ENCODE data around the gene C17orf67.

Gene C17orf67

GRCh38 chr17:56823848-56824247 is 9.9 kb downstream of the C17orf67 start:
- Histone ChIP-seq H3K36me3 (ENCODE audit: insufficient read depth, low read length) (no peaks in the 10 kb centered on the region), H3K9ac (ENCODE audit: low read depth, low read length) (no peak overlapping the region), H3K4me1 (ENCODE audit: insufficient read depth, low read length) (0 out of 2 replicates have a peak, but pooled peaks cover 3% of the 10 kb centered on the region), H3K9me3 (ENCODE audit: control insufficient read depth, insufficient read depth, low read length) (no peaks in the 10 kb centered on the region)

GRCh38 chr17:56822725-56823124 is 11.0 kb downstream of the C17orf67 start:
- no peaks in the 10 kb centered on the region for H3K36me3 ChIP-seq (ENCODE audit: insufficient read depth, low read length)

GRCh38 chr17:56821847-56822534 is 11.7 kb downstream of the C17orf67 start:
- no peak overlapping the region for H3K9ac ChIP-seq (ENCODE audit: low read depth, low read length)
- H3K9me3 ChIP-seq (ENCODE audit: control insufficient read depth, insufficient read depth, low read length), result no peaks in the 10 kb centered on the region
- H3K4me1 ChIP-seq (ENCODE audit: insufficient read depth, low read length), result 0 out of 2 replicates have a peak, but pooled peaks cover 3% of the 10 kb centered on the region
- no peaks in the 10 kb centered on the region for H3K36me3 ChIP-seq (ENCODE audit: insufficient read depth, low read length)

More at GRCh38 chr17:56822725-56823124, 11.0 kb downstream of the C17orf67 start:
- Histone ChIP-seq H3K9ac (ENCODE audit: low read depth, low read length) (no peak overlapping the region), H3K4me1 (ENCODE audit: insufficient read depth, low read length) (0 out of 2 replicates have a peak, but pooled peaks cover 3% of the 10 kb centered on the region), H3K9me3 (ENCODE audit: control insufficient read depth, insufficient read depth, low read length) (no peaks in the 10 kb centered on the region)

DNA sequence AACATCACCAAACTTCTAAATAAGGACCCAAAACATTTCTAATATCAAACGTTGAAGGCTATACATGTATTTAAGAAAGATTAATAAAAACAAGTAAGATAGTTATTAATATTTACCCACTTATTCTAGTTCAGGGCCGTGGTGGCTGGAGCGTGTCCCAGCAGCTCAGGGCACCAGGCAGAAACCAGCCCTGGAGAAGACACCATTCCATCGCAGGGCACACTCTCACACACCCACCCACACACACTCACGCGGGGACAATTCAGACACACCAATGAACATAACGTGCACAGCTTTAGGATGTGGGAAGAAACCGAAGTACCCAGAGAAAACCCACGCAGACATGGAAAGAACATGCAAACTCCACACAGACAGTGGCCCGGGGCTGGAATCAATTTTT is 13.5 kb downstream of the C17orf67 start:
- 0 out of 2 replicates have a peak, but pooled peaks cover 3% of the 10 kb centered on the region for H3K4me1 ChIP-seq (ENCODE audit: insufficient read depth, low read length)

GRCh38 chr17:56819431-56820145 is 14.1 kb downstream of the C17orf67 start:
- no peak overlapping the region; the same call in 1 of the 2 replicates for H3K9ac ChIP-seq (ENCODE audit: low read depth, low read length)
- H3K36me3 ChIP-seq (ENCODE audit: insufficient read depth, low read length), result no peaks in the 10 kb centered on the region
- no peaks in the 10 kb centered on the region for H3K9me3 ChIP-seq (ENCODE audit: control insufficient read depth, insufficient read depth, low read length)
- H3K4me1 ChIP-seq (ENCODE audit: insufficient read depth, low read length), result 0 out of 2 replicates have a peak, but pooled peaks cover 3% of the 10 kb centered on the region

More for the DNA sequence above, 13.5 kb downstream of the C17orf67 start:
- no peaks in the 10 kb centered on the region for H3K36me3 ChIP-seq (ENCODE audit: insufficient read depth, low read length)
- no peak overlapping the region for H3K9ac ChIP-seq (ENCODE audit: low read depth, low read length)
- no peaks in the 10 kb centered on the region for H3K9me3 ChIP-seq (ENCODE audit: control insufficient read depth, insufficient read depth, low read length)

DNA sequence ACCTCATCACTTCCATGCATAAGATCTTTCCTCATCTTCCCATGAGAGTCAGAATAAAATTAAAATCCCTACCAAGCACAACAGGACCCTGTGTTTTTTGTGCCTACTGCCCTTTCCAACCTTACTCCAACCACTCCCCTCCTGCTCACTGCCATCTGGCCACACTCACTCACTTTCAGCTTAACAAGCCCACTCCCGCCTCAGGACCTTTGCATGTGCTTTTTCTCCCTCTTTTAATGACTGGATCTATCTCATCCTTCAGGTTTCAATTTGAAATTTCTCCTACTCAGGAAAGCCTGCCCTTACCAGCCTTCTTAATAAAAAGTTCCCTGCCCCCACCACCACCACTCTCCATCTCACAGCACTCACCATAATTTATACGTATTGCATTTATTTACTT is 14.7 kb downstream of the C17orf67 start:
- H3K9me3 ChIP-seq (ENCODE audit: control insufficient read depth, insufficient read depth, low read length), result no peaks in the 10 kb centered on the region

GRCh38 chr17:56817066-56817465 is 16.7 kb downstream of the C17orf67 start:
- Histone ChIP-seq H3K9ac (ENCODE audit: low read depth, low read length) (no peak overlapping the region), H3K4me1 (ENCODE audit: insufficient read depth, low read length) (0 out of 2 replicates have a peak, but pooled peaks cover 3% of the 10 kb centered on the region), H3K36me3 (ENCODE audit: insufficient read depth, low read length) (no peaks in the 10 kb centered on the region), H3K9me3 (ENCODE audit: control insufficient read depth, insufficient read depth, low read length) (no peaks in the 10 kb centered on the region)

More for the DNA sequence above, 14.7 kb downstream of the C17orf67 start:
- H3K36me3 ChIP-seq (ENCODE audit: insufficient read depth, low read length), result no peaks in the 10 kb centered on the region
- 0 out of 2 replicates have a peak, but pooled peaks cover 3% of the 10 kb centered on the region for H3K4me1 ChIP-seq (ENCODE audit: insufficient read depth, low read length)
- no peak overlapping the region for H3K9ac ChIP-seq (ENCODE audit: low read depth, low read length)

DNA sequence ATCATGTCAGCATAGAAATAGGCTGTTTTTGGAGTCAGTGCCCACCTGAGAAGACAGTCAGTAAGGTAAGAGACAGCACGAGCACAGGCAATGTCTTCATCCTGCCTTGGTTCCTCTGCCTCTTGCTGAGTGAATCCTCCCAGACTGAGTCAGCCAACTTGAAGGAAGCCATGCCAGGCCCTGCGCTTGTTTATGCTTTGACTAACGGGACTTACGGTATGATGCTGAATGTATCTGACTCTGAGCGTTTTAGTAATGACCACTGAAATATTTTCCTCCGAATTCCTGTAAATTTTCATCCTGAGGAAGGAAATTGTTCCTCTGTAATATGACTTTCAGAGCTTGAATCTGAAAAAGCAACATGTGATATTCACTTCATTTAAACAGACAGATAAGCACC is 18.0 kb downstream of the C17orf67 start:
- H3K36me3 ChIP-seq (ENCODE audit: insufficient read depth, low read length), result no peaks in the 10 kb centered on the region
- 0 out of 2 replicates have a peak, but pooled peaks cover 3% of the 10 kb centered on the region for H3K4me1 ChIP-seq (ENCODE audit: insufficient read depth, low read length)
- H3K9me3 ChIP-seq (ENCODE audit: control insufficient read depth, insufficient read depth, low read length), result no peaks in the 10 kb centered on the region
- H3K9ac ChIP-seq (ENCODE audit: low read depth, low read length), result no peak overlapping the region

GRCh38 chr17:56812901-56813388 is 20.8 kb downstream of the C17orf67 start:
- no peaks in the 10 kb centered on the region for H3K9me3 ChIP-seq (ENCODE audit: control insufficient read depth, insufficient read depth, low read length)
- H3K9ac ChIP-seq (ENCODE audit: low read depth, low read length), result no peak overlapping the region
- H3K36me3 ChIP-seq (ENCODE audit: insufficient read depth, low read length), result no peaks in the 10 kb centered on the region

GRCh38 chr17:56810891-56811775 is 22.6 kb downstream of the C17orf67 start:
- no peaks in the 10 kb centered on the region for H3K36me3 ChIP-seq (ENCODE audit: insufficient read depth, low read length)

More at GRCh38 chr17:56812901-56813388, 20.8 kb downstream of the C17orf67 start:
- H3K4me1 ChIP-seq (ENCODE audit: insufficient read depth, low read length), result no peaks in the 10 kb centered on the region

GRCh38 chr17:56810343-56810742 is 23.4 kb downstream of the C17orf67 start:
- Histone ChIP-seq H3K9me3 (ENCODE audit: control insufficient read depth, insufficient read depth, low read length) (no peaks in the 10 kb centered on the region), H3K4me1 (ENCODE audit: insufficient read depth, low read length) (no peaks in the 10 kb centered on the region), H3K9ac (ENCODE audit: low read depth, low read length) (no peak overlapping the region), H3K36me3 (ENCODE audit: insufficient read depth, low read length) (no peaks in the 10 kb centered on the region)

More at GRCh38 chr17:56810891-56811775, 22.6 kb downstream of the C17orf67 start:
- H3K4me1 ChIP-seq (ENCODE audit: insufficient read depth, low read length), result no peaks in the 10 kb centered on the region
- H3K9ac ChIP-seq (ENCODE audit: low read depth, low read length), result no peak overlapping the region
- no peaks in the 10 kb centered on the region for H3K9me3 ChIP-seq (ENCODE audit: control insufficient read depth, insufficient read depth, low read length)

- Histone ChIP-seq H3K36me3 (ENCODE audit: insufficient read depth, low read length) (no peaks in the 10 kb centered on the region), H3K9ac (ENCODE audit: low read depth, low read length) (no peak overlapping the region), H3K4me1 (ENCODE audit: insufficient read depth, low read length) (no peaks in the 10 kb centered on the region), H3K9me3 (ENCODE audit: control insufficient read depth, insufficient read depth, low read length) (no peaks in the 10 kb centered on the region)
Observed at GRCh38 chr17:56809820-56810179, 23.9 kb downstream of the C17orf67 start.

DNA sequence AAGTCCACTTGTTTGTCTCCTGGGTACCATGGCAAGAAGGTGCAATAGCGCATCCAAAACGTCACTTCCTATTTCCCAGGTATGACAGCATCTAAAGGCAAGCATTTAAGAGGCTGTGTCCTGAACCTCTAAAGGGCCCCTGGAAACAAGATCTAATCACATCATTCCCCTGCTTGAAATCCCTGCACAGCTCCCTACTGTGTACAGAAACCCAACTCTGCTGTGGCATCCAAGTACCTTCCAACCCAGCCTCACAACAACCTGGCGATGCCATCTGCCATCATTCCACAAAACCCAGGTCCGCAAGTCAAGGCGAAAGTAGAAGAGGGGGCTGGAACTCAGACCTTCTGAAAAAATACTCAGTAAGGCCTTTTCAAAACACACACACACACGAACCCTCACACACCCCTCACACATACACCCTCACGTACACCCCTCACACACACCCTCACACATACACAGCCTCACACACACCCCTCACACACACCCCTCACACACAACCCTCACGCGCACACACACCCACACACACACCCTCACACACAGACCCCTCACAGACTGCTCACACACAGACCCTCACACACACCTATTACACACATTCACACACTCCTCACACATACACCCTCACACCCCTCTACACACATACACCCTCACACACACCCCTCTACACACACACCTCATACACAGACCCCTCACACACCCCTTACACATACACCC is 24.5 kb downstream of the C17orf67 start:
- H3K4me1 ChIP-seq (ENCODE audit: insufficient read depth, low read length), result no peaks in the 10 kb centered on the region
- no peaks in the 10 kb centered on the region for H3K36me3 ChIP-seq (ENCODE audit: insufficient read depth, low read length)
- no peaks in the 10 kb centered on the region for H3K9me3 ChIP-seq (ENCODE audit: control insufficient read depth, insufficient read depth, low read length)
- no peak overlapping the region for H3K9ac ChIP-seq (ENCODE audit: low read depth, low read length)
